Nephron progenitor cell (in vitro differentiated cells): ENCODE measurements around the gene EPB41.

ENCODE experiments used
- DNase-seq: peaks from one replicate; pipeline ENCODE4 v3.0.0; 2021
- H3K27ac Mint-ChIP-seq: 2 replicates; pipeline ENCODE4 v1.8.0; 2021; ENCODE audit warnings: mild to moderate bottlenecking, moderate library complexity, mixed read lengths
- H3K27me3 Mint-ChIP-seq: 2 replicates; pipeline ENCODE4 v1.8.0; 2021; ENCODE audit warnings: mild to moderate bottlenecking, low read depth, mixed read lengths; ENCODE audit not compliant: poor library complexity
- H3K36me3 Mint-ChIP-seq: 2 replicates; pipeline ENCODE4 v1.8.0; 2021; ENCODE audit warnings: low read depth, mixed read lengths
- H3K4me1 Mint-ChIP-seq: 2 replicates; pipeline ENCODE4 v1.8.0; 2021; ENCODE audit warnings: mixed read lengths
- H3K4me3 Mint-ChIP-seq: 2 replicates; pipeline ENCODE4 v1.8.0; 2021; ENCODE audit warnings: mild to moderate bottlenecking, moderate library complexity, mixed read lengths
- H3K9me3 Mint-ChIP-seq: 2 replicates; pipeline ENCODE4 v1.8.0; 2021; ENCODE audit warnings: mild to moderate bottlenecking, moderate library complexity, mixed read lengths
- CTCF ChIP-seq: fragments of 200-600 bp; sonication (generic); IDR thresholded peaks from 2 replicates; pipeline ENCODE4 v1.5.0; 2021; ENCODE audit warnings: antibody characterized with exemption

The EPB41 gene

DNA sequence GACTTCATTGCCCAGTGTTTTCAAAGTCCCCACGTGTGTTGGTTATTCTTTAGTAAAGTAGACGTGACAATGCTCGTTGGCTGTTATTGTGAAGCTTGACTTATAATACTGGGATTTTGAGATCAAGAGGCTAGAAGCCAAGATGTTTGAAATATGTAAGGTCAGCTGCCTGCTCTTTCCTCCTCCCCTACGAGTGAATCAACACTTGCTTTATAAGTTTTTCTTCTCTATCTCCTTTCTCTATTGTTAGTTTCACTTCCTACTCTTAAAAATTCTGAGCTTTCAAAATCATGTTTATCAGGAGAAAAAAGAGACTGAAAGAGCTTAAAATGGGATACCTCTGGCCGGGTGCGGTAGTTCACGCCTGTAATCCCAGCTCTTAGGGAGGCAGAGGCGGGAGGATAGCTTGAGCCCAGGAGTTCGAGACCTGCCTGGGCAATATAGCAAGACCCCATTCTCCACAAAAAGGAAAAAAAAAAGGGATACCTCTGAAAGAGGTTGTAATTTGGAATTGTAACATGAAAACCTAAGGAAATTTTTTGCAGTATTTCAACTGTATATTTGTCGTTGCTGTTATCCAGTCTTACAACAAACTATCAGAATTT lies 72.0 kb downstream of the EPB41 start:
- no peak for TF ChIP-seq CTCF
- no peak for DNase-seq
- Mint-ChIP-seq H3K36me3 (peaks cover 26% of the 10 kb centered on the region), H3K4me3 (no peak overlapping the region), H3K27ac (no peak overlapping the region), H3K9me3 (peaks cover 16% of the 10 kb centered on the region), H3K27me3 (no peaks in the 10 kb centered on the region), H3K4me1 (peaks cover 34% of the 10 kb centered on the region)

- Mint-ChIP-seq H3K9me3 (no peaks in the 10 kb centered on the region), H3K27ac (no peak overlapping the region), H3K27me3 (peaks cover 3% of the 10 kb centered on the region), H3K4me3 (no peak overlapping the region), H3K4me1 (no peaks in the 10 kb centered on the region), H3K36me3 (peaks cover 64% of the 10 kb centered on the region)
- DNase-seq, result no peak
- TF ChIP-seq CTCF, result no peak
These were observed 88.4 kb downstream of the EPB41 start for GRCh38 chr1:29002792-29003191.

DNA sequence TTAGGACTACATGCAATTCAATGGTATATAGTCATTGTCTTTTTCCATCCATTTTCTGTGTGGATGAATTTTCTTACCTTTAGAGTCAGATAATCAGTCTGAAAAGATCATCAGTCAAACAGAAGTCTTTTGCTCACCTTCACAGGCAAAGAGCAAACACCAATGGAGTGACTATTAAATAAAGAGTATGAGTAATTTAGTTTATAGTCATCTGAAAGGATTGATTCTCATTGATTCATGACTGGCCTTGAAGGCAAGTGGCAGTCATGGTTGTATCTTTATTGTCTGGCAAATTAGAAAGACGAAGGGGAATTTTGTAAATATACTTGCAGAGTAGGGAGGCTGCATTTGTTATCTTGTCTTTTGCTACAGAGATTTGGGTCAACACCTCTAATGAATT lies 89.9 kb downstream of the EPB41 start:
- DNase-seq, result no peak
- H3K27ac Mint-ChIP-seq, result peak overlapping the region; percentile 40
- peaks cover 57% of the 10 kb centered on the region for H3K36me3 Mint-ChIP-seq
- peaks cover 3% of the 10 kb centered on the region for H3K27me3 Mint-ChIP-seq
- no peak for TF ChIP-seq CTCF
- H3K9me3 Mint-ChIP-seq, result no peaks in the 10 kb centered on the region
- H3K4me1 Mint-ChIP-seq, result no peaks in the 10 kb centered on the region
- no peak overlapping the region for H3K4me3 Mint-ChIP-seq

DNA sequence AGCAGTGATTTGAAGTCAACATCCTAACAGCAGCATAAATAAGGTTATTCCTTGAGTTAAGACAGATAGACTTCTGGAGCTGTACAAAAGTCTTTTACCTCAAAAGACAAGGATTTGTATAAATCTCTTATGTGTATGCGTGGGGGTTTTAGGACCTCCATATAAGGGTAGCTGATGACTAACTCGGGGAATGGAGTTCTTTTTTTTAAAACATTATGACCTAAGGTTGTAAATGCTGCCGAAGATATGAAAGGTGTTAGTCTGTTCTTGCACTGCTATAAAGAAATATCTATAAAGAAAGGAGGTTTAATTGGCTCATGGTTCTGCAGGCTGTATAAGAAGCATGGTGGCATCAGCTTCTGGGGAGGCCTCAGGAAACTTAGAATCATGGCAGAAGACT lies 90.4 kb downstream of the EPB41 start:
- Mint-ChIP-seq H3K4me3 (no peak overlapping the region), H3K4me1 (no peaks in the 10 kb centered on the region), H3K36me3 (peaks cover 54% of the 10 kb centered on the region), H3K27me3 (peaks cover 3% of the 10 kb centered on the region), H3K27ac (no peak overlapping the region), H3K9me3 (no peaks in the 10 kb centered on the region)
- TF ChIP-seq CTCF, result no peak
- no peak for DNase-seq

GRCh38 chr1:29011775-29012174 lies 97.4 kb downstream of the EPB41 start:
- Mint-ChIP-seq H3K9me3 (no peaks in the 10 kb centered on the region), H3K27ac (peak overlapping the region; percentile 72)

More at GRCh38 chr1:29011775-29012174, 97.4 kb downstream of the EPB41 start:
- H3K27me3 Mint-ChIP-seq, result no peaks in the 10 kb centered on the region
- no peak for TF ChIP-seq CTCF
- no peaks in the 10 kb centered on the region for H3K4me1 Mint-ChIP-seq
- H3K4me3 Mint-ChIP-seq, result no peak overlapping the region
- peaks cover 25% of the 10 kb centered on the region for H3K36me3 Mint-ChIP-seq
- DNase-seq, result no peak
